GM21526 (cell line): Measurements from ENCODE around the gene ADAMTS15.

Experiments
- ATAC-seq: cut with Tn5 transposase; IDR thresholded peaks from one replicate; pipeline ENCODE4 v1.9.1; 2021; ENCODE audit warnings: moderate library complexity; ENCODE audit not compliant: unreplicated experiment, low FRiP score

Gene ADAMTS15

GRCh38 chr11:130416530-130416882 lies 31.9 kb upstream of the ADAMTS15 start:
- ATAC-seq, result no peak

GRCh38 chr11:130416906-130417305 lies 31.5 kb upstream of the ADAMTS15 start:
- no peak for ATAC-seq

GRCh38 chr11:130418210-130418609 lies 30.2 kb upstream of the ADAMTS15 start:
- ATAC-seq, result no peak

GRCh38 chr11:130418756-130419155 lies 29.7 kb upstream of the ADAMTS15 start:
- ATAC-seq, result no peak

- ATAC-seq, result no peak
Observed at GRCh38 chr11:130420478-130421198, 27.8 kb upstream of the ADAMTS15 start.

GRCh38 chr11:130421199-130421585 lies 27.3 kb upstream of the ADAMTS15 start:
- ATAC-seq, result no peak

- no peak for ATAC-seq
Observed at GRCh38 chr11:130421697-130422096, 26.7 kb upstream of the ADAMTS15 start.

- ATAC-seq, result no peak
Observed at GRCh38 chr11:130422251-130422995, 26.0 kb upstream of the ADAMTS15 start.

GRCh38 chr11:130423541-130424142 lies 24.8 kb upstream of the ADAMTS15 start:
- ATAC-seq, result no peak

- no peak for ATAC-seq
Observed at GRCh38 chr11:130424613-130425140, 23.8 kb upstream of the ADAMTS15 start.

GRCh38 chr11:130425156-130425555 lies 23.3 kb upstream of the ADAMTS15 start:
- ATAC-seq, result no peak

- ATAC-seq, result no peak
Observed at GRCh38 chr11:130426223-130426836, 22.1 kb upstream of the ADAMTS15 start.

- ATAC-seq, result no peak
Observed at GRCh38 chr11:130426837-130427341, 21.6 kb upstream of the ADAMTS15 start.

- ATAC-seq, result no peak
Observed at GRCh38 chr11:130427581-130428315, 20.7 kb upstream of the ADAMTS15 start.

GRCh38 chr11:130428316-130429119 lies 19.9 kb upstream of the ADAMTS15 start, which contains the start of gene ADAMTS8:
ADAMTS8 (minus strand) TSS chr11:130428609; CDS start chr11:130428286, 323 bp downstream.
- ATAC-seq, result no peak

- no peak for ATAC-seq
Observed at GRCh38 chr11:130429120-130429681, 19.2 kb upstream of the ADAMTS15 start.

GRCh38 chr11:130429983-130430382 lies 18.5 kb upstream of the ADAMTS15 start:
- no peak for ATAC-seq

GRCh38 chr11:130431331-130431773 lies 17.1 kb upstream of the ADAMTS15 start:
- no peak for ATAC-seq

- no peak for ATAC-seq
Observed at GRCh38 chr11:130431801-130432200, 16.6 kb upstream of the ADAMTS15 start.
